Right lobe of liver (tissue), 4 donors: ENCODE data around the gene GPR180.

Experiments used
- POLR2A ChIP-seq: fragments of 450-650 bp; IDR thresholded peaks from one replicate; pipeline ENCODE4 v1.6.1; 2017; ENCODE audit warnings: antibody characterized with exemption, mild to moderate bottlenecking
- TF ChIP-seq, protein P1 (sequence below), 4 donors: fragments of 200-600 bp in 3 of 4; fragments of 450-650 bp in 1 of 4; IDR thresholded peaks; one replicate each; pipeline versions ENCODE4 v1.5.1 to v1.8.0; 2016 to 2022; ENCODE audit warnings: antibody characterized with exemption in 4 of 4, mild to moderate bottlenecking in 2 of 4
- donor health status: DM: no; HTN: no; CAD: no.
- donor health status: DM: no; HTN: no; CAD: no.
- donor health status: DM: no; HTN: yes; CAD: no.

DNA sequence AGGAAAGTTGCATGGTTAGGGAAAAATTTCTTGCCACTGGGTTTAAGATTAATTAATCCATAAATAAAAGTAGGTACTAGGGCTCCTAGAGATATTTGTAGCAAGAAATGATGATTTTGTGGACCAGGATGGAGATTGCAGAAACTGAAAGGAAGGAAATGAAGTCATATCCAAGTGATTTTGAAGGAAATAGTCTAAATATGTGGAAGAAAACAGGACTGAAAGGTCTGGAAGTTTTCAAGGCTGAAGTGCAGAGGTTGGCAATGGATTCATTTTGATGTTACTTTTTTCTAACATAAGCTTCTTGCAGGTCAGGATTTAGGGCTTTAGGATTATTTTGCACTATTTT lies 57.9 kb downstream of the GPR180 start:
- TF ChIP-seq, protein P1, sequence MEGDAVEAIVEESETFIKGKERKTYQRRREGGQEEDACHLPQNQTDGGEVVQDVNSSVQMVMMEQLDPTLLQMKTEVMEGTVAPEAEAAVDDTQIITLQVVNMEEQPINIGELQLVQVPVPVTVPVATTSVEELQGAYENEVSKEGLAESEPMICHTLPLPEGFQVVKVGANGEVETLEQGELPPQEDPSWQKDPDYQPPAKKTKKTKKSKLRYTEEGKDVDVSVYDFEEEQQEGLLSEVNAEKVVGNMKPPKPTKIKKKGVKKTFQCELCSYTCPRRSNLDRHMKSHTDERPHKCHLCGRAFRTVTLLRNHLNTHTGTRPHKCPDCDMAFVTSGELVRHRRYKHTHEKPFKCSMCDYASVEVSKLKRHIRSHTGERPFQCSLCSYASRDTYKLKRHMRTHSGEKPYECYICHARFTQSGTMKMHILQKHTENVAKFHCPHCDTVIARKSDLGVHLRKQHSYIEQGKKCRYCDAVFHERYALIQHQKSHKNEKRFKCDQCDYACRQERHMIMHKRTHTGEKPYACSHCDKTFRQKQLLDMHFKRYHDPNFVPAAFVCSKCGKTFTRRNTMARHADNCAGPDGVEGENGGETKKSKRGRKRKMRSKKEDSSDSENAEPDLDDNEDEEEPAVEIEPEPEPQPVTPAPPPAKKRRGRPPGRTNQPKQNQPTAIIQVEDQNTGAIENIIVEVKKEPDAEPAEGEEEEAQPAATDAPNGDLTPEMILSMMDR (IDR thresholded peaks at IDR 0.05), result no peak
- TF ChIP-seq POLR2A, result no peak
